Endothelial cell of umbilical vein (primary cell): ENCODE data around the gene NEO1. TPM values are rescaled to one million over a fixed set of nuclear protein-coding genes. Genes with fewer than 3 reads are reported as not detected.

ENCODE experiments used
- BruUV-seq: library from RNA; stranded (reverse); fragments of 400-500 nt; replicated peaks from 2 replicates; lab custom pipeline; 2021; lab: Mats Ljungman, UMichigan
- CTCF ChIA-PET: fragments of 300-600, 350-600 bp; sonication (Branson Sonifier 250); formaldehyde crosslinking; loops from one replicate; lab custom pipeline; 2021; ENCODE audit warnings: antibody characterized with exemption, inconsistent platforms; lab: Charles Lee
- POLR2A ChIA-PET: fragments of 300-600, 350-600 bp; sonication (Branson Sonifier 250); formaldehyde crosslinking; loops from one replicate; lab custom pipeline; 2021; ENCODE audit warnings: antibody characterized with exemption, inconsistent platforms; lab: Charles Lee
- DNase-seq: peaks from one replicate; pipeline ENCODE4 v3.0.0-alpha.2; 2011; ENCODE audit warnings: low read depth, low spot score
- FAIRE-seq: peaks from 2 replicates; lab custom pipeline; 2011; peaks lifted over from hg19 to GRCh38; lab: Jason Lieb, UNC
- H2AFZ ChIP-seq: 2 replicates; pipeline ENCODE4 v1.6.0; 2012; ENCODE audit warnings: low read depth, low read length, control low read depth, inconsistent platforms
- H3K27ac ChIP-seq: 2 replicates; pipeline ENCODE4 v1.5.1; 2011; ENCODE audit warnings: low read depth, mild to moderate bottlenecking, control low read depth, low read length, moderate library complexity; ENCODE audit not compliant: insufficient read depth
- H3K27me3 ChIP-seq, 2 experiments: 2 replicates each; pipeline versions ENCODE4 v1.6.0 to v1.6.1; 2011; ENCODE audit warnings: low read length in 2 of 2, mixed read lengths in 1 of 2; ENCODE audit not compliant: control insufficient read depth in 2 of 2, insufficient read depth in 2 of 2
- H3K36me3 ChIP-seq, 2 experiments: 2 replicates in 1 of 2; 3 replicates in 1 of 2; pipeline ENCODE4 v1.5.1; 2011; ENCODE audit warnings: low read length in 2 of 2, mild to moderate bottlenecking in 1 of 2, moderate library complexity in 1 of 2; ENCODE audit not compliant: control insufficient read depth in 2 of 2, insufficient read depth in 2 of 2; ENCODE audit errors: extremely low read depth in 1 of 2
- H3K4me1 ChIP-seq: 3 replicates; pipeline ENCODE4 v1.5.1; 2011; ENCODE audit warnings: mild to moderate bottlenecking, low read length; ENCODE audit not compliant: control insufficient read depth, insufficient read depth; ENCODE audit errors: extremely low read depth
- H3K4me2 ChIP-seq: 2 replicates; pipeline ENCODE4 v1.6.1; 2011; ENCODE audit warnings: low read length, control low read depth, mixed read lengths; ENCODE audit not compliant: insufficient read depth
- H3K4me3 ChIP-seq, 3 experiments: fragments of 200-600 bp in 1 of 3; sonication (generic), shearing (Covaris generic) in 1 of 3; replicated peaks in 1 of 3; 2 replicates each; pipeline ENCODE4 v1.5.1; 2011 to 2016; ENCODE audit warnings: control low read depth in 3 of 3, low read length in 3 of 3, mild to moderate bottlenecking in 2 of 3, inconsistent platforms in 1 of 3, low read depth in 1 of 3, moderate library complexity in 1 of 3; ENCODE audit not compliant: insufficient read depth in 1 of 3
- H3K79me2 ChIP-seq: 2 replicates; pipeline ENCODE4 v1.6.0; 2012; ENCODE audit warnings: low read length, inconsistent platforms; ENCODE audit not compliant: control insufficient read depth, insufficient read depth
- H3K9ac ChIP-seq: replicated peaks from 2 replicates; pipeline ENCODE3; 2011; ENCODE audit warnings: low read length, control low read depth; ENCODE audit not compliant: insufficient read depth; ENCODE audit errors: extremely low read depth
- H3K9me1 ChIP-seq: replicated peaks from 3 replicates; pipeline ENCODE4 v1.6.0; 2011; ENCODE audit warnings: mild to moderate bottlenecking, low read length; ENCODE audit not compliant: control insufficient read depth, insufficient read depth; ENCODE audit errors: extremely low read depth
- H3K9me3 ChIP-seq: replicated peaks from 2 replicates; pipeline ENCODE4 v1.5.1; 2012; ENCODE audit warnings: low read length, inconsistent platforms; ENCODE audit not compliant: control insufficient read depth, insufficient read depth
- H4K20me1 ChIP-seq: replicated peaks from 2 replicates; pipeline ENCODE3; 2011; ENCODE audit warnings: mild to moderate bottlenecking, low read length; ENCODE audit not compliant: control insufficient read depth, insufficient read depth; ENCODE audit errors: extremely low read depth
- EZH2 ChIP-seq: IDR thresholded peaks from 2 replicates; pipeline ENCODE4 v1.6.1; 2012; ENCODE audit warnings: borderline replicate concordance, low read depth, mild to moderate bottlenecking, moderate library complexity, low read length, inconsistent platforms; ENCODE audit not compliant: severe bottlenecking
- FOS ChIP-seq: IDR thresholded peaks from 2 replicates; pipeline ENCODE4 v1.6.1; 2011; ENCODE audit warnings: mild to moderate bottlenecking, low read length, moderate library complexity, borderline replicate concordance; ENCODE audit not compliant: insufficient read depth
- GATA2 ChIP-seq: IDR thresholded peaks from 2 replicates; pipeline ENCODE4 v1.7.0; 2011; ENCODE audit warnings: low read depth, mild to moderate bottlenecking, moderate library complexity, mixed read lengths, low read length; ENCODE audit not compliant: insufficient read length, insufficient read depth
- JUN ChIP-seq: IDR thresholded peaks from 2 replicates; pipeline ENCODE4 v1.6.1; 2011; ENCODE audit warnings: borderline replicate concordance, low read depth; ENCODE audit not compliant: insufficient read length, insufficient read depth
- MYC ChIP-seq: IDR thresholded peaks from one replicate; pipeline ENCODE4 v1.6.1; 2011; ENCODE audit warnings: mild to moderate bottlenecking, low read depth, low read length
- POLR2A ChIP-seq: IDR thresholded peaks from 2 replicates; pipeline ENCODE4 v1.6.1; 2012; ENCODE audit warnings: low read depth, mild to moderate bottlenecking, control low read depth, low read length
- POLR2AphosphoS5 ChIP-seq: IDR thresholded peaks from 2 replicates; pipeline ENCODE4 v1.6.1; 2012; ENCODE audit warnings: low read depth, mild to moderate bottlenecking, control low read depth, low read length, moderate library complexity; ENCODE audit not compliant: insufficient read depth
- dilution Hi-C: fragments of 300-500 bp; cut with MboI; formaldehyde crosslinking; loops from one replicate; pipeline ENCODE4 v1.15.0; 2019; ENCODE audit warnings: low sequenced_read_pairs; ENCODE audit not compliant: extremely low pct_ligation_motif_present
- intact Hi-C: fragments of 100-400 bp; cut with micrococcal nuclease; formaldehyde crosslinking; loops from one replicate; pipeline ENCODE4 v1.10.0; 2022
- polyA plus RNA-seq, 4 experiments: library from polyadenylated mRNA; depleted of rRNA in 3 of 4; stranded (reverse) in 3 of 4; unstranded in 1 of 4; fragments of >200 nt; gene quantifications; 2 replicates each; pipeline versions ENCODE4 v1.2.1 to v1.2.3, GENCODE V29; 2011 to 2012; ENCODE audit warnings: missing spikeins in 1 of 4
- total RNA-seq: library from RNA; stranded (reverse); gene quantifications from 2 replicates; pipeline ENCODE4 v1.2.3, GENCODE V29; 2021
- TF ChIP-seq, protein P1 (sequence below), 2 donors: IDR thresholded peaks; 1 replicate in 1 of 2; 2 replicates in 1 of 2; pipeline ENCODE4 v1.5.1; 2011; ENCODE audit warnings: low read length in 2 of 2, mild to moderate bottlenecking in 2 of 2, moderate library complexity in 2 of 2, control low read depth in 1 of 2, inconsistent platforms in 1 of 2, low read depth in 1 of 2; ENCODE audit not compliant: insufficient read depth in 1 of 2; ENCODE audit errors: extremely low read depth in 1 of 2

NEO1 gene
- total and polyA plus RNA-seq, 2 donors (not counting 3 experiments of a cell fraction or from before 2014, with no cell fraction given), result 0.12 to 0.35 TPM

DNA sequence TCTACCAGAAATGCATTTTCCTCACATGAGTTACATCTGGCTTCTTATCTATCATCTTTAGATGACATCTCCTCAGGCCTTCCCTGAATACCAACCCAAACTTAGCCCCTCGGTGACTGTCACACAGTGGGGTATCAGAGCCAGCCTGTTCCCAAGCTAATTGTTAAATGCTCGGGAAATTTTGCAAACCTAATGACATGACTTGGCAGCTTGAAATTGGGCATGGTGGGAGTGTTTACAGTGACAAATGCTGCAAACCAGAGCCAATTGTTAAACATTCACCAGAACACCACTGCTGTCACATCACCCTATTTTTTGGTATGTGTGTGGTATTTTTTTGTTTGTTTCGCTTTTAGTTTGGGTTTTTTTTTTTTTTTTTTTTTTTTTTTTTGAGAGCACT is 185.6 kb downstream of the NEO1 start:
- Histone ChIP-seq H3K4me3 (no peak overlapping the region), H3K9me1 (no peaks in the 10 kb centered on the region), H3K36me3 (no peaks in the 10 kb centered on the region), H4K20me1 (no peaks in the 10 kb centered on the region), H3K27ac (no peak overlapping the region), H3K9me3 (no peaks in the 10 kb centered on the region), H2AFZ (no peak overlapping the region), H3K27me3 (no peaks in the 10 kb centered on the region), H3K9ac (no peak overlapping the region), H3K4me2 (no peak overlapping the region), H3K79me2 (no peaks in the 10 kb centered on the region), H3K4me1 (no peaks in the 10 kb centered on the region)
- dilution Hi-C loops (no loop called here), intact Hi-C loops (no loop called here)
- DNase-seq (no peak), FAIRE-seq (no peak)
- no TSS peak for BruUV-seq
- CTCF ChIA-PET, result interaction anchor here (0.6 to 3.6 kb wide), 9 partner anchors 8 to 1190 kb away, joined by 3 to 21 read pairs (median 3); no protein-coding TSS in a partner anchor
- TF ChIP-seq EZH2 (no peak), FOS (no peak), MYC (no peak), POLR2A (no peak), JUN (no peak), GATA2 (no peak), POLR2AphosphoS5 (no peak)
- TF ChIP-seq, protein P1, sequence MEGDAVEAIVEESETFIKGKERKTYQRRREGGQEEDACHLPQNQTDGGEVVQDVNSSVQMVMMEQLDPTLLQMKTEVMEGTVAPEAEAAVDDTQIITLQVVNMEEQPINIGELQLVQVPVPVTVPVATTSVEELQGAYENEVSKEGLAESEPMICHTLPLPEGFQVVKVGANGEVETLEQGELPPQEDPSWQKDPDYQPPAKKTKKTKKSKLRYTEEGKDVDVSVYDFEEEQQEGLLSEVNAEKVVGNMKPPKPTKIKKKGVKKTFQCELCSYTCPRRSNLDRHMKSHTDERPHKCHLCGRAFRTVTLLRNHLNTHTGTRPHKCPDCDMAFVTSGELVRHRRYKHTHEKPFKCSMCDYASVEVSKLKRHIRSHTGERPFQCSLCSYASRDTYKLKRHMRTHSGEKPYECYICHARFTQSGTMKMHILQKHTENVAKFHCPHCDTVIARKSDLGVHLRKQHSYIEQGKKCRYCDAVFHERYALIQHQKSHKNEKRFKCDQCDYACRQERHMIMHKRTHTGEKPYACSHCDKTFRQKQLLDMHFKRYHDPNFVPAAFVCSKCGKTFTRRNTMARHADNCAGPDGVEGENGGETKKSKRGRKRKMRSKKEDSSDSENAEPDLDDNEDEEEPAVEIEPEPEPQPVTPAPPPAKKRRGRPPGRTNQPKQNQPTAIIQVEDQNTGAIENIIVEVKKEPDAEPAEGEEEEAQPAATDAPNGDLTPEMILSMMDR (IDR thresholded peaks at IDR 0.05; ENCODE audit: extremely low read depth in 1 of 2, insufficient read depth in 1 of 2, low read depth in 1 of 2, low read length in 2 of 2), result no peak
- POLR2A ChIA-PET, result interaction anchor here (0.7 kb wide), 1 partner anchor 648 kb away, joined by 5 read pairs; no protein-coding TSS in a partner anchor
